ENCODE data around the gene NFKBIB. TPM values are rescaled to one million over a fixed set of nuclear protein-coding genes. Genes with fewer than 3 reads are reported as not detected.
"Not testable (repeated sequence)": the region's sequence is repeated elsewhere in the genome, so short reads cannot be mapped to it uniquely, and the experiment has no call there.

The NFKBIB gene
- polyA plus RNA-seq, 1 donor from 2014 or later, result 21.4 TPM

DNA sequence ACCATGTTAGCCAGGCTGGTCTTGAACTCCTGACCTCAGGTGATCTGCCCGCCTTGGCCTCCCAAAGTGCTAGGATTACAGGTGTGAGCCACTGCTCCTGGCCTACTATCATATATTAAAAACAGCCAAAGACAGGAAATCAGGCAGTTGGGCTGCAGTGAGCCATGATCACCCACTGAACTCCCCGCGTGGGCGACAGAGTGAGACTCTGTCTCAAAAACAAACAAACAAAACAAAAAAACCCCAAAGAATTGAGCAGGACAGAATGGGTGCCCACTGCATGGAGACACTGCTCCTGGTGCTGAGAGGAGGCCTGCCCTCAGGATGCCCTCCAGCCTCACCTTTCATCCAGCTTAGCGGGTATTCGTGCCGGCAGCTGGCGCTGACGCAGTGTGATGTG, 16.5 kb upstream of the NFKBIB start:
- H3K27ac ChIP-seq (ENCODE audit: low read length), result no peak overlapping the region

DNA sequence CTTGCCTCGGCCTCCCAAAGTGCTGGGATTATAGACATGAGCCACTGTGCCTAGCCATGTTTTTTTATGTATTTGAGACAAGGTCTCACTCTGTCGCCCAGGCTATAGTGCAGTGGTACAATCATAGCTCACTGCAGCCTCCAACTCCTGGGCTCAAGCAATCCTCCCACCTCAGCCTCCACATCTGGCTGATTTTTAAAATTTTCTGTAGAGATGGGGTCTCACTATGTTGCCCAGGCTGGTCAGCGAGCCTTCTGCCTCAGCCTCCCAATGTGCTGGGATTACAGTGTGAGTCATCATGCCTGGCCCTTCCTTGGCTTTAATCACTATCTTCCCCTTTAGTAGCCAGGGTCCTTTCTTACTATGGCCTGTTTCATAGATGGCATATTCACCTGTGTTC, 15.1 kb upstream of the NFKBIB start:
- not testable (repeated sequence) for H3K36me3 ChIP-seq (ENCODE audit: insufficient read depth, low read length); H3K4me3 ChIP-seq (ENCODE audit: low read length); H3K9me3 ChIP-seq (ENCODE audit: low read length); H3K79me2 ChIP-seq (replicated peaks; ENCODE audit: insufficient read depth, low read length); H3K9ac ChIP-seq (ENCODE audit: low read length); H3K27ac ChIP-seq (ENCODE audit: low read length); H3K27me3 ChIP-seq (ENCODE audit: insufficient read depth, low read depth, low read length); H3K9me2 ChIP-seq (ENCODE audit: insufficient read depth, low read length); H3K4me2 ChIP-seq (ENCODE audit: low read length); H2AFZ ChIP-seq (ENCODE audit: low read depth, low read length); H3F3A ChIP-seq (ENCODE audit: insufficient read depth, low read length, poor library complexity, severe bottlenecking); H4K20me1 ChIP-seq (ENCODE audit: insufficient read depth)

More for the DNA sequence above, 16.5 kb upstream of the NFKBIB start:
- no peak overlapping the region for H3K4me3 ChIP-seq (ENCODE audit: low read length)
- no peaks in the 10 kb centered on the region for H3K36me3 ChIP-seq (ENCODE audit: insufficient read depth, low read length)
- no peak overlapping the region for H3K4me2 ChIP-seq (ENCODE audit: low read length)
- H3K79me2 ChIP-seq (replicated peaks; ENCODE audit: insufficient read depth, low read length), result no peaks in the 10 kb centered on the region
- H3K9me3 ChIP-seq (ENCODE audit: low read length), result no peaks in the 10 kb centered on the region
- no peaks in the 10 kb centered on the region for H4K20me1 ChIP-seq (ENCODE audit: insufficient read depth)
- no peaks in the 10 kb centered on the region for H3F3A ChIP-seq (ENCODE audit: insufficient read depth, low read length, poor library complexity, severe bottlenecking)
- no peak overlapping the region for H3K9ac ChIP-seq (ENCODE audit: low read length)
- no peaks in the 10 kb centered on the region for H3K9me2 ChIP-seq (ENCODE audit: insufficient read depth, low read length)
- no peak for TF ChIP-seq RAD21 (conservative IDR thresholded peaks at IDR 0.05)
- TF ChIP-seq, protein P1, sequence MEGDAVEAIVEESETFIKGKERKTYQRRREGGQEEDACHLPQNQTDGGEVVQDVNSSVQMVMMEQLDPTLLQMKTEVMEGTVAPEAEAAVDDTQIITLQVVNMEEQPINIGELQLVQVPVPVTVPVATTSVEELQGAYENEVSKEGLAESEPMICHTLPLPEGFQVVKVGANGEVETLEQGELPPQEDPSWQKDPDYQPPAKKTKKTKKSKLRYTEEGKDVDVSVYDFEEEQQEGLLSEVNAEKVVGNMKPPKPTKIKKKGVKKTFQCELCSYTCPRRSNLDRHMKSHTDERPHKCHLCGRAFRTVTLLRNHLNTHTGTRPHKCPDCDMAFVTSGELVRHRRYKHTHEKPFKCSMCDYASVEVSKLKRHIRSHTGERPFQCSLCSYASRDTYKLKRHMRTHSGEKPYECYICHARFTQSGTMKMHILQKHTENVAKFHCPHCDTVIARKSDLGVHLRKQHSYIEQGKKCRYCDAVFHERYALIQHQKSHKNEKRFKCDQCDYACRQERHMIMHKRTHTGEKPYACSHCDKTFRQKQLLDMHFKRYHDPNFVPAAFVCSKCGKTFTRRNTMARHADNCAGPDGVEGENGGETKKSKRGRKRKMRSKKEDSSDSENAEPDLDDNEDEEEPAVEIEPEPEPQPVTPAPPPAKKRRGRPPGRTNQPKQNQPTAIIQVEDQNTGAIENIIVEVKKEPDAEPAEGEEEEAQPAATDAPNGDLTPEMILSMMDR (IDR thresholded peaks at IDR 0.05; ENCODE audit: poor library complexity, severe bottlenecking), result no peak
- no peak for TF ChIP-seq SMC3 (conservative IDR thresholded peaks at IDR 0.05; ENCODE audit: poor library complexity)
- no peak for TF ChIP-seq TAF1 (IDR thresholded peaks at IDR 0.05; ENCODE audit: low read depth)
- no peak for TF ChIP-seq EP300 (conservative IDR thresholded peaks at IDR 0.05; ENCODE audit: poor library complexity, severe bottlenecking)
- no peak for TF ChIP-seq EZH2 (IDR thresholded peaks at IDR 0.05; ENCODE audit: borderline replicate concordance, insufficient read depth, low read length, poor library complexity, severe bottlenecking)
- TF ChIP-seq MXI1 (conservative IDR thresholded peaks at IDR 0.05; ENCODE audit: poor library complexity, severe bottlenecking), result no peak
- TF ChIP-seq POLR2AphosphoS5 (IDR thresholded peaks at IDR 0.05), result no peak
- TF ChIP-seq, protein P2, sequence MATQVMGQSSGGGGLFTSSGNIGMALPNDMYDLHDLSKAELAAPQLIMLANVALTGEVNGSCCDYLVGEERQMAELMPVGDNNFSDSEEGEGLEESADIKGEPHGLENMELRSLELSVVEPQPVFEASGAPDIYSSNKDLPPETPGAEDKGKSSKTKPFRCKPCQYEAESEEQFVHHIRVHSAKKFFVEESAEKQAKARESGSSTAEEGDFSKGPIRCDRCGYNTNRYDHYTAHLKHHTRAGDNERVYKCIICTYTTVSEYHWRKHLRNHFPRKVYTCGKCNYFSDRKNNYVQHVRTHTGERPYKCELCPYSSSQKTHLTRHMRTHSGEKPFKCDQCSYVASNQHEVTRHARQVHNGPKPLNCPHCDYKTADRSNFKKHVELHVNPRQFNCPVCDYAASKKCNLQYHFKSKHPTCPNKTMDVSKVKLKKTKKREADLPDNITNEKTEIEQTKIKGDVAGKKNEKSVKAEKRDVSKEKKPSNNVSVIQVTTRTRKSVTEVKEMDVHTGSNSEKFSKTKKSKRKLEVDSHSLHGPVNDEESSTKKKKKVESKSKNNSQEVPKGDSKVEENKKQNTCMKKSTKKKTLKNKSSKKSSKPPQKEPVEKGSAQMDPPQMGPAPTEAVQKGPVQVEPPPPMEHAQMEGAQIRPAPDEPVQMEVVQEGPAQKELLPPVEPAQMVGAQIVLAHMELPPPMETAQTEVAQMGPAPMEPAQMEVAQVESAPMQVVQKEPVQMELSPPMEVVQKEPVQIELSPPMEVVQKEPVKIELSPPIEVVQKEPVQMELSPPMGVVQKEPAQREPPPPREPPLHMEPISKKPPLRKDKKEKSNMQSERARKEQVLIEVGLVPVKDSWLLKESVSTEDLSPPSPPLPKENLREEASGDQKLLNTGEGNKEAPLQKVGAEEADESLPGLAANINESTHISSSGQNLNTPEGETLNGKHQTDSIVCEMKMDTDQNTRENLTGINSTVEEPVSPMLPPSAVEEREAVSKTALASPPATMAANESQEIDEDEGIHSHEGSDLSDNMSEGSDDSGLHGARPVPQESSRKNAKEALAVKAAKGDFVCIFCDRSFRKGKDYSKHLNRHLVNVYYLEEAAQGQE (IDR thresholded peaks at IDR 0.05; ENCODE audit: borderline replicate concordance), result no peak
- no peaks in the 10 kb centered on the region for H3K27me3 ChIP-seq (ENCODE audit: insufficient read depth, low read depth, low read length)
- no peak overlapping the region for H2AFZ ChIP-seq (ENCODE audit: low read depth, low read length)

DNA sequence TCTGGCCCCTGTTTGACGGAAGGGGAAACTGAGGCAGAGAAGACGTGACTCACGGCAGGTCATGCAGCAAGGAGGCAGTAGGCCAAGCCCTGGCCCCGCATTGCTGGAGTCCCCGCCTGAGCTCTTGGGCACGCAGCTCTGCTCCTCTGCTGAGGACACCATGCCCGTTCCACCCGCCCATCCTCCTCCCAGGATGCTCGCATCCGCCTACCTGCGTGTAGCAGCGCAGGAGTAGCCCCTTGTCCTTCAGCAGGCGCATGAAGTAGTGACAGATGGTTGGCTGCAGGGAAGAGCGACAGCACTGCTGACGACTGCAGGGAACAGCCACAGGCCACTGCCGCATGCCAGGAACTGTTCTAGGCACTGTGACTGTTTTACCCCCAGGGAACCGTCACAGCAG, 10.9 kb upstream of the NFKBIB start:
- Histone ChIP-seq H3K4me2 (ENCODE audit: low read length) (no peak overlapping the region), H3F3A (ENCODE audit: insufficient read depth, low read length, poor library complexity, severe bottlenecking) (no peaks in the 10 kb centered on the region), H3K27ac (ENCODE audit: low read length) (no peak overlapping the region), H3K79me2 (replicated peaks; ENCODE audit: insufficient read depth, low read length) (no peaks in the 10 kb centered on the region), H4K20me1 (ENCODE audit: insufficient read depth) (no peaks in the 10 kb centered on the region), H2AFZ (ENCODE audit: low read depth, low read length) (no peak overlapping the region), H3K27me3 (ENCODE audit: insufficient read depth, low read depth, low read length) (no peaks in the 10 kb centered on the region), H3K36me3 (ENCODE audit: insufficient read depth, low read length) (no peaks in the 10 kb centered on the region), H3K9me3 (ENCODE audit: low read length) (no peaks in the 10 kb centered on the region), H3K9me2 (ENCODE audit: insufficient read depth, low read length) (no peaks in the 10 kb centered on the region), H3K4me3 (ENCODE audit: low read length) (no peak overlapping the region), H3K9ac (ENCODE audit: low read length) (no peak overlapping the region)
- TF ChIP-seq TAF1 (IDR thresholded peaks at IDR 0.05; ENCODE audit: low read depth) (no peak), POLR2AphosphoS5 (IDR thresholded peaks at IDR 0.05) (no peak), EP300 (conservative IDR thresholded peaks at IDR 0.05; ENCODE audit: poor library complexity, severe bottlenecking) (no peak), EZH2 (IDR thresholded peaks at IDR 0.05; ENCODE audit: borderline replicate concordance, insufficient read depth, low read length, poor library complexity, severe bottlenecking) (no peak), MXI1 (conservative IDR thresholded peaks at IDR 0.05; ENCODE audit: poor library complexity, severe bottlenecking) (no peak)
- TF ChIP-seq, protein P1 (IDR thresholded peaks at IDR 0.05; ENCODE audit: poor library complexity, severe bottlenecking), result no peak
